ENCODE results near the gene WAPL.
A peak's percentile ranks its signal among the peaks of the same experiment; 100 is the strongest.

WAPL gene

GRCh38 chr10:86439544-86439943 is 82.0 kb downstream of the WAPL start:
- no peak for TF ChIP-seq CTCF (conservative IDR thresholded peaks at IDR 0.05; ENCODE audit: control insufficient read depth, insufficient read depth, low read depth, low read length)
- no peak overlapping the region for H3K4me3 ChIP-seq (ENCODE audit: control insufficient read depth, low read depth, low read length)
- DNase-seq (ENCODE audit: low read depth): peak; percentile 93

- H3K4me3 ChIP-seq (ENCODE audit: control insufficient read depth, low read depth, low read length): no peak overlapping the region
- TF ChIP-seq CTCF (conservative IDR thresholded peaks at IDR 0.05; ENCODE audit: control insufficient read depth, insufficient read depth, low read depth, low read length): no peak
- DNase-seq (ENCODE audit: low read depth): no peak
These were observed 83.4 kb downstream of the WAPL start for GRCh38 chr10:86438091-86438749.

GRCh38 chr10:86437447-86437846 is 84.1 kb downstream of the WAPL start:
- H3K4me3 ChIP-seq (ENCODE audit: control insufficient read depth, low read depth, low read length): no peak overlapping the region
- TF ChIP-seq CTCF (conservative IDR thresholded peaks at IDR 0.05; ENCODE audit: control insufficient read depth, insufficient read depth, low read depth, low read length): no peak
- no peak for DNase-seq (ENCODE audit: low read depth)

GRCh38 chr10:86436963-86437362 is 84.6 kb downstream of the WAPL start:
- TF ChIP-seq CTCF (conservative IDR thresholded peaks at IDR 0.05; ENCODE audit: control insufficient read depth, insufficient read depth, low read depth, low read length): no peak
- H3K4me3 ChIP-seq (ENCODE audit: control insufficient read depth, low read depth, low read length): no peak overlapping the region

GRCh38 chr10:86434656-86435055 is 86.9 kb downstream of the WAPL start:
- no peak overlapping the region for H3K4me3 ChIP-seq (ENCODE audit: control insufficient read depth, low read depth, low read length)
- TF ChIP-seq CTCF (conservative IDR thresholded peaks at IDR 0.05; ENCODE audit: control insufficient read depth, insufficient read depth, low read depth, low read length): no peak
- no peak for DNase-seq (ENCODE audit: low read depth)

More at GRCh38 chr10:86436963-86437362, 84.6 kb downstream of the WAPL start:
- DNase-seq (ENCODE audit: low read depth): no peak

- no peak overlapping the region for H3K4me3 ChIP-seq (ENCODE audit: control insufficient read depth, low read depth, low read length)
- TF ChIP-seq CTCF (conservative IDR thresholded peaks at IDR 0.05; ENCODE audit: control insufficient read depth, insufficient read depth, low read depth, low read length): no peak
- no peak for DNase-seq (ENCODE audit: low read depth)
These were observed 97.9 kb downstream of the WAPL start for GRCh38 chr10:86423739-86424138.

GRCh38 chr10:86419101-86419500 is 102.5 kb downstream of the WAPL start:
- no peak for DNase-seq (ENCODE audit: low read depth)
- no peak for TF ChIP-seq CTCF (conservative IDR thresholded peaks at IDR 0.05; ENCODE audit: control insufficient read depth, insufficient read depth, low read depth, low read length)

More at GRCh38 chr10:86419101-86419500, 102.5 kb downstream of the WAPL start:
- H3K4me3 ChIP-seq (ENCODE audit: control insufficient read depth, low read depth, low read length): no peak overlapping the region
